SW480 (cell line): ENCODE results near the gene LRRC32.

Experiments
- DNase-seq: peaks from one replicate; pipeline ENCODE4 v3.0.0-alpha.2; 2016; ENCODE audit warnings: low spot score

LRRC32 gene

GRCh38 chr11:76670485-76671236, at the start of gene LRRC32:
Gene LRRC32, minus strand, starts transcription at chr11:76670747. Its CDS starts 4,793 bp downstream, at chr11:76665954.
- no peak for DNase-seq

- DNase-seq = no peak
Measured at GRCh38 chr11:76719686-76720085, 49.1 kb upstream of the LRRC32 start.

- DNase-seq = no peak
Measured at GRCh38 chr11:76719281-76719680, 48.7 kb upstream of the LRRC32 start.

GRCh38 chr11:76717816-76718215, 47.3 kb upstream of the LRRC32 start:
- no peak for DNase-seq

- DNase-seq = no peak
Measured at GRCh38 chr11:76717369-76717768, 46.8 kb upstream of the LRRC32 start.

GRCh38 chr11:76716268-76716667, 45.7 kb upstream of the LRRC32 start:
- DNase-seq = no peak

- no peak for DNase-seq
Measured at GRCh38 chr11:76714493-76714892, 43.9 kb upstream of the LRRC32 start.

- no peak for DNase-seq
Measured at GRCh38 chr11:76713499-76713898, 43.0 kb upstream of the LRRC32 start.

GRCh38 chr11:76712125-76712524, 41.6 kb upstream of the LRRC32 start:
- DNase-seq = no peak

GRCh38 chr11:76709756-76710155, 39.2 kb upstream of the LRRC32 start:
- DNase-seq = no peak

GRCh38 chr11:76708972-76709660, 38.6 kb upstream of the LRRC32 start:
- no peak for DNase-seq

GRCh38 chr11:76707293-76707825, 36.8 kb upstream of the LRRC32 start:
- DNase-seq = no peak

- DNase-seq = no peak
Measured at GRCh38 chr11:76706667-76707066, 36.1 kb upstream of the LRRC32 start.

GRCh38 chr11:76705826-76706225, 35.3 kb upstream of the LRRC32 start:
- DNase-seq = no peak

- no peak for DNase-seq
Measured at GRCh38 chr11:76704171-76704948, 33.8 kb upstream of the LRRC32 start.

GRCh38 chr11:76703707-76704106, 33.2 kb upstream of the LRRC32 start:
- no peak for DNase-seq

- DNase-seq = no peak
Measured at GRCh38 chr11:76702336-76703128, 32.0 kb upstream of the LRRC32 start.

GRCh38 chr11:76701294-76702040, 30.9 kb upstream of the LRRC32 start:
- DNase-seq = peak; percentile 33

- peak; percentile 93 for DNase-seq
Measured at GRCh38 chr11:76700177-76701100, 29.9 kb upstream of the LRRC32 start.
